H1 (cell line): Measurements from ENCODE around the gene SCAPER. TPM values are rescaled to one million over a fixed set of nuclear protein-coding genes. Genes with fewer than 3 reads are reported as not detected.

Source experiments
- CTCF ChIA-PET: fragments of 300-600 bp; sonication (Branson Sonifier 250); formaldehyde crosslinking; loops from one replicate; lab custom pipeline; 2021; ENCODE audit not compliant: partially characterized antibody; lab: Charles Lee
- POLR2A ChIA-PET: fragments of 300-600 bp; sonication (Branson Sonifier 250); formaldehyde crosslinking; loops from one replicate; lab custom pipeline; 2021; ENCODE audit warnings: inconsistent platforms; ENCODE audit not compliant: partially characterized antibody; lab: Charles Lee
- DNase-seq, 2 experiments: peaks; one replicate each; pipeline versions ENCODE4 v3.0.0 to v3.0.0-alpha.2; 2010 to 2022; ENCODE audit warnings: low spot score in 2 of 2, low read depth in 1 of 2, mixed read lengths in 1 of 2
- FAIRE-seq: peaks from 2 replicates; lab custom pipeline; 2011; peaks lifted over from hg19 to GRCh38; lab: Jason Lieb, UNC
- H2AFZ ChIP-seq: 2 replicates; pipeline ENCODE4 v1.8.1; 2012; ENCODE audit warnings: low read length, inconsistent platforms
- H2AK5ac ChIP-seq: 2 replicates; pipeline ENCODE4 v1.6.1; 2013; ENCODE audit warnings: low read depth, low read length
- H2BK120ac ChIP-seq: replicated peaks from 2 replicates; pipeline ENCODE3; 2013; ENCODE audit warnings: low read depth, low read length, inconsistent platforms
- H2BK12ac ChIP-seq: 2 replicates; pipeline ENCODE4 v1.6.1; 2013; ENCODE audit warnings: low read depth, low read length
- H2BK15ac ChIP-seq: 2 replicates; pipeline ENCODE4 v1.6.1; 2013; ENCODE audit warnings: low read length
- H2BK20ac ChIP-seq: 2 replicates; pipeline ENCODE4 v1.6.1; 2013; ENCODE audit warnings: low read length
- H2BK5ac ChIP-seq: 2 replicates; pipeline ENCODE4 v1.6.1; 2013; ENCODE audit warnings: low read depth, low read length
- H3K14ac ChIP-seq: 2 replicates; pipeline ENCODE4 v1.6.1; 2013; ENCODE audit warnings: inconsistent platforms; ENCODE audit not compliant: insufficient read length
- H3K18ac ChIP-seq: 2 replicates; pipeline ENCODE4 v1.6.1; 2013; ENCODE audit warnings: low read length; ENCODE audit errors: extremely low read depth
- H3K23ac ChIP-seq: 2 replicates; pipeline ENCODE4 v1.6.1; 2013; ENCODE audit warnings: inconsistent platforms; ENCODE audit not compliant: insufficient read length
- H3K23me2 ChIP-seq: 2 replicates; pipeline ENCODE4 v1.6.1; 2013; ENCODE audit warnings: low read depth, low read length
- H3K27ac ChIP-seq: 2 replicates; pipeline ENCODE4 v1.6.1; 2011; ENCODE audit warnings: low read depth, low read length, inconsistent platforms
- H3K27me3 ChIP-seq, 4 experiments: replicated peaks in 1 of 4; 1 replicate in 1 of 4; 2 replicates in 3 of 4; pipeline versions ENCODE4 v1.6.1 to v1.8.1; 2011 to 2013; ENCODE audit warnings: low read length in 3 of 4, mild to moderate bottlenecking in 3 of 4, inconsistent platforms in 2 of 4, mixed read lengths in 2 of 4, moderate library complexity in 1 of 4; ENCODE audit not compliant: control insufficient read depth in 3 of 4, insufficient read depth in 3 of 4; ENCODE audit errors: extremely low read depth in 1 of 4
- H3K36me3 ChIP-seq, 4 experiments: 2 replicates each; pipeline versions ENCODE4 v1.6.1 to v1.8.1; 2011 to 2013; ENCODE audit warnings: mild to moderate bottlenecking in 4 of 4, low read length in 3 of 4, moderate library complexity in 2 of 4, control low read depth in 1 of 4, inconsistent platforms in 1 of 4; ENCODE audit not compliant: insufficient read depth in 4 of 4, control insufficient read depth in 2 of 4
- H3K4ac ChIP-seq: replicated peaks from 2 replicates; pipeline ENCODE3; 2013; ENCODE audit warnings: low read length, low read depth, mixed read lengths, inconsistent platforms; ENCODE audit not compliant: insufficient read length
- H3K4me1 ChIP-seq, 4 experiments: replicated peaks in 1 of 4; 1 replicate in 1 of 4; 2 replicates in 3 of 4; pipeline versions ENCODE4 v1.6.1 to v1.8.1; 2011 to 2013; ENCODE audit warnings: low read length in 3 of 4, inconsistent platforms in 2 of 4, mixed read lengths in 1 of 4; ENCODE audit not compliant: insufficient read depth in 4 of 4, control insufficient read depth in 3 of 4
- H3K4me2 ChIP-seq, 2 experiments: 2 replicates each; pipeline versions ENCODE4 v1.6.1 to v1.8.1; 2011 to 2013; ENCODE audit warnings: low read depth in 2 of 2, low read length in 2 of 2, control low read depth in 1 of 2, inconsistent platforms in 1 of 2, mild to moderate bottlenecking in 1 of 2; ENCODE audit not compliant: insufficient read depth in 1 of 2
- H3K4me3 ChIP-seq, 4 experiments: fragments of 200-600, 300-600 bp in 1 of 4; sonication (generic), shearing (Covaris generic), sonication (Bioruptor Twin) in 1 of 4; 2 replicates each; pipeline versions ENCODE4 v1.5.1 to v1.8.1; 2011 to 2016; ENCODE audit warnings: low read length in 4 of 4, low read depth in 3 of 4, control low read depth in 2 of 4, inconsistent platforms in 2 of 4, mild to moderate bottlenecking in 2 of 4, mixed read lengths in 1 of 4, moderate library complexity in 1 of 4; ENCODE audit not compliant: insufficient read depth in 2 of 4; ENCODE audit errors: extremely low read depth in 1 of 4
- H3K56ac ChIP-seq: replicated peaks from 2 replicates; pipeline ENCODE3; 2013; ENCODE audit warnings: low read depth, mild to moderate bottlenecking, mixed read lengths, low read length, inconsistent platforms; ENCODE audit not compliant: insufficient read length
- H3K79me1 ChIP-seq: 2 replicates; pipeline ENCODE4 v1.6.1; 2013; ENCODE audit warnings: low read depth, low read length, control low read depth
- H3K79me2 ChIP-seq, 2 experiments: 2 replicates each; pipeline versions ENCODE4 v1.6.1 to v1.8.1; 2012 to 2013; ENCODE audit warnings: low read length in 2 of 2, mild to moderate bottlenecking in 2 of 2, inconsistent platforms in 1 of 2; ENCODE audit not compliant: insufficient read depth in 2 of 2, control insufficient read depth in 1 of 2
- H3K9ac ChIP-seq, 4 experiments: replicated peaks in 1 of 4; 1 replicate in 1 of 4; 2 replicates in 3 of 4; pipeline versions ENCODE4 v1.6.1 to v1.8.1; 2011 to 2013; ENCODE audit warnings: low read depth in 3 of 4, low read length in 3 of 4, control low read depth in 2 of 4, mild to moderate bottlenecking in 2 of 4, moderate library complexity in 2 of 4, inconsistent platforms in 1 of 4; ENCODE audit errors: extremely low read depth in 1 of 4
- H3K9me3 ChIP-seq, 2 experiments: 2 replicates each; pipeline versions ENCODE4 v1.6.1 to v1.8.1; 2012 to 2013; ENCODE audit warnings: mild to moderate bottlenecking in 2 of 2, moderate library complexity in 2 of 2, control low read depth in 1 of 2, inconsistent platforms in 1 of 2, low read depth in 1 of 2, low read length in 1 of 2, mixed read lengths in 1 of 2; ENCODE audit not compliant: insufficient read depth in 2 of 2
- H4K20me1 ChIP-seq, 2 experiments: replicated peaks in 1 of 2; 2 replicates each; pipeline versions ENCODE3 to v1.8.1; 2011 to 2013; ENCODE audit warnings: inconsistent platforms in 2 of 2, low read length in 2 of 2, mild to moderate bottlenecking in 1 of 2; ENCODE audit not compliant: insufficient read depth in 2 of 2, control insufficient read depth in 1 of 2
- H4K5ac ChIP-seq: 2 replicates; pipeline ENCODE4 v1.6.1; 2013; ENCODE audit warnings: low read length, low read depth, mixed read lengths, inconsistent platforms; ENCODE audit not compliant: insufficient read length
- H4K8ac ChIP-seq: 2 replicates; pipeline ENCODE4 v1.8.0; 2013; ENCODE audit warnings: mild to moderate bottlenecking, moderate library complexity, low read length, inconsistent platforms; ENCODE audit not compliant: insufficient read depth; ENCODE audit errors: extremely low read depth
- H4K91ac ChIP-seq: replicated peaks from 2 replicates; pipeline ENCODE3; 2013; ENCODE audit warnings: low read length, mixed read lengths, inconsistent platforms; ENCODE audit not compliant: insufficient read length
- CREB1 ChIP-seq: IDR thresholded peaks from 2 replicates; pipeline ENCODE4 v1.6.1; 2012; ENCODE audit warnings: inconsistent platforms
- CTBP2 ChIP-seq: IDR thresholded peaks from 2 replicates; pipeline ENCODE4 v1.7.0; 2011; ENCODE audit warnings: borderline replicate concordance, mild to moderate bottlenecking, moderate library complexity, mixed read lengths, low read length; ENCODE audit not compliant: insufficient read depth, insufficient read length
- KDM1A ChIP-seq: fragments of 200-600, 300-600 bp; sonication (generic); IDR thresholded peaks from 2 replicates; pipeline ENCODE4 v1.7.1; 2016; ENCODE audit warnings: mild to moderate bottlenecking, low read length, borderline replicate concordance
- WGBS, 2 experiments: shearing (Covaris generic) in 1 of 2; methylation state at CpG; one replicate each; pipeline versions ENCODE4 v1.1.6 to v1.1.7; 2013 to 2015; ENCODE audit warnings: low lambda C conversion rate in 2 of 2, mixed read lengths in 2 of 2, inconsistent platforms in 1 of 2, low coverage in 1 of 2, missing lambda C conversion rate in 1 of 2; ENCODE audit not compliant: insufficient replicate concordance in 2 of 2, insufficient coverage in 1 of 2, insufficient read length in 1 of 2; ENCODE audit errors: extremely low coverage in 1 of 2, missing lambda C conversion rate in 1 of 2; 5-methylcytosine and 5-hydroxymethylcytosine counted together
- polyA plus RNA-seq, 7 experiments: library from polyadenylated mRNA; depleted of rRNA in 3 of 7; stranded (reverse) in 5 of 7; unstranded in 2 of 7; fragments of >200 nt in 5 of 7; fragments of 200-250 nt in 2 of 7; gene quantifications; 1 replicate in 5 of 7; 2 replicates in 1 of 7; 4 replicates in 1 of 7; pipeline versions ENCODE4 v1.2.1 to v1.2.3, GENCODE V29; 2011 to 2013; ENCODE audit warnings: missing spikeins in 2 of 7, mixed read lengths in 2 of 7
- total RNA-seq: library from RNA; stranded (reverse); fragmentation: NEBNext Ultra II Directional; extraction: Animal tissue kit (Norgen Biotek cat#: 25700); gene quantifications from 2 replicates; pipeline ENCODE4 v1.2.1, GENCODE V29; 2021
- TF ChIP-seq, protein P1 (sequence below): IDR thresholded peaks from 2 replicates; pipeline ENCODE4 v1.6.1; 2012; ENCODE audit warnings: low read length, inconsistent platforms

SCAPER gene
- total and polyA plus RNA-seq, 2 of the 8 experiments (the other 6 are each of a cell fraction or from before 2014, with no cell fraction given) = 1.6 to 6.8 TPM

DNA sequence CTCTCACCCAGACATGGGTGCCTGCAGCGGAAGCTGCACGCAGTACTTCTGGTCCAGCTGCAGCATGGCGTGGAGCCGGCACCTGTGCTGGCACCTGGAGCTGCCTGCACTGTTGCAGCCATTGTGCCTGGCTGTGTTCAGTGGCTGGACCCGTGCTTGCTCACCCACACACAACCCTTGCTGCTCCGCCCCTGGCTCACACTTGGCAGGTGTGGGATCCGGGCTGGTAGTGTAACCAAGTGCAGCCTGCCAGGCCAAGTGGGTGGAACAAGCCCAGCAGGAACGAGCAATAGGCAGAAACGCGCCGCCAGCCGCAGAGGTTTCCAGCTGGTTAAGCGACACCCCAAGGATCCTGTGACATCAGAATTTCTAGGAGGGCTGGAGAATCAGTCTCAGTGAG is 11.2 kb upstream of the SCAPER start:
- H3K79me2 ChIP-seq = no peaks in the 10 kb centered on the region
- H3K14ac ChIP-seq = no peak overlapping the region
- H4K20me1 ChIP-seq = no peaks in the 10 kb centered on the region
- no peaks in the 10 kb centered on the region for H3K4me1 ChIP-seq
- no peak overlapping the region for H2BK5ac ChIP-seq
- H3K9me3 ChIP-seq = no peaks in the 10 kb centered on the region
- no peak overlapping the region for H2AK5ac ChIP-seq
- ChIA-PET POLR2A (interaction anchor here (1.4 to 1.7 kb wide), 2 partner anchors 15 to 16 kb away, joined by 4 to 6 read pairs; partner anchors contain the start of gene RCN2), CTCF (interaction anchor here (1.2 to 1.8 kb wide), 2 partner anchors 57 to 726 kb away, joined by 4 to 6 read pairs; no protein-coding TSS in a partner anchor)
- H3K56ac ChIP-seq = no peak overlapping the region
- H3K9ac ChIP-seq = no peak overlapping the region
- WGBS, 2 experiments = 90% methylated on average over 12 of the region's 13 CpGs; no CpG with 5 or more reads in 1 of the 2 experiments
- H2BK120ac ChIP-seq = no peak overlapping the region
- FAIRE-seq = no peak
- no peak overlapping the region for H3K23ac ChIP-seq
- no peak overlapping the region for H2BK15ac ChIP-seq
- no peaks in the 10 kb centered on the region for H3K36me3 ChIP-seq
- H4K91ac ChIP-seq = no peak overlapping the region
- no peak overlapping the region for H2AFZ ChIP-seq
- DNase-seq = no peak
- TF ChIP-seq KDM1A = no peak
- no peak for TF ChIP-seq CTBP2
- no peak for TF ChIP-seq CREB1
- TF ChIP-seq, protein P1, sequence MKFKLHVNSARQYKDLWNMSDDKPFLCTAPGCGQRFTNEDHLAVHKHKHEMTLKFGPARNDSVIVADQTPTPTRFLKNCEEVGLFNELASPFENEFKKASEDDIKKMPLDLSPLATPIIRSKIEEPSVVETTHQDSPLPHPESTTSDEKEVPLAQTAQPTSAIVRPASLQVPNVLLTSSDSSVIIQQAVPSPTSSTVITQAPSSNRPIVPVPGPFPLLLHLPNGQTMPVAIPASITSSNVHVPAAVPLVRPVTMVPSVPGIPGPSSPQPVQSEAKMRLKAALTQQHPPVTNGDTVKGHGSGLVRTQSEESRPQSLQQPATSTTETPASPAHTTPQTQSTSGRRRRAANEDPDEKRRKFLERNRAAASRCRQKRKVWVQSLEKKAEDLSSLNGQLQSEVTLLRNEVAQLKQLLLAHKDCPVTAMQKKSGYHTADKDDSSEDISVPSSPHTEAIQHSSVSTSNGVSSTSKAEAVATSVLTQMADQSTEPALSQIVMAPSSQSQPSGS = no peak
- TF ChIP-seq, all 59 proteins: peak for 0
- Histone ChIP-seq H4K8ac (no peak overlapping the region), H3K79me1 (no peaks in the 10 kb centered on the region), H3K27me3 (0 out of 7 replicates have a peak, but pooled peaks cover 0 to 2% (median 0%) of the 10 kb centered on the region in 4 experiments), H4K5ac (no peak overlapping the region), H3K4me3 (no peak overlapping the region), H2BK12ac (no peak overlapping the region), H3K27ac (no peak overlapping the region), H2BK20ac (no peak overlapping the region), H3K4me2 (no peak overlapping the region), H3K4ac (no peak overlapping the region), H3K23me2 (no peaks in the 10 kb centered on the region), H3K18ac (no peak overlapping the region)
